ENCODE measurements around the gene ATXN7L3B. TPM values are rescaled to one million over a fixed set of nuclear protein-coding genes. Genes with fewer than 3 reads are reported as not detected.

The ATXN7L3B gene
- total RNA-seq, 1 experiment from 2014 or later = 21.1 TPM

- Mint-ChIP-seq H3K27ac (ENCODE audit: low read depth, unreplicated experiment) (no peak overlapping the region), H3K4me3 (ENCODE audit: unreplicated experiment) (no peak overlapping the region), H3K36me3 (ENCODE audit: insufficient read depth, unreplicated experiment) (no peaks in the 10 kb centered on the region), H3K9me3 (ENCODE audit: unreplicated experiment) (no peaks in the 10 kb centered on the region), H3K27me3 (ENCODE audit: insufficient read depth, unreplicated experiment) (no peaks in the 10 kb centered on the region), H3K4me1 (ENCODE audit: insufficient read depth, unreplicated experiment) (no peaks in the 10 kb centered on the region)
- no TSS peak for BruUV-seq (replicated peaks)
- POLR2A ChIA-PET = no interaction called here
- intact Hi-C loops (cut with micrococcal nuclease) = no loop called here
- TF ChIP-seq CTCF (IDR thresholded peaks at IDR 0.05; ENCODE audit: unreplicated experiment) = no peak
- CTCF ChIA-PET = interaction anchor here (0.5 to 0.8 kb wide), 2 partner anchors 12 to 93 kb away, joined by 4 read pairs; no protein-coding TSS in a partner anchor
- no peak for DNase-seq (ENCODE audit: unreplicated experiment)
Observed at GRCh38 chr12:74509886-74510285, 27.7 kb upstream of the ATXN7L3B start.

GRCh38 chr12:74514098-74514872 lies 23.4 kb upstream of the ATXN7L3B start:
- no peak for TF ChIP-seq CTCF (IDR thresholded peaks at IDR 0.05; ENCODE audit: unreplicated experiment)
- DNase-seq (ENCODE audit: unreplicated experiment) = no peak
- ChIA-PET POLR2A (interaction anchor here (0.6 kb wide), 1 partner anchor 80 kb away, joined by 4 read pairs; no protein-coding TSS in a partner anchor), CTCF (interaction anchor here (0.7 kb wide), 1 partner anchor 133 kb away, joined by 3 read pairs; no protein-coding TSS in a partner anchor)
- Mint-ChIP-seq H3K27ac (ENCODE audit: low read depth, unreplicated experiment) (no peak overlapping the region), H3K9me3 (ENCODE audit: unreplicated experiment) (no peaks in the 10 kb centered on the region), H3K27me3 (ENCODE audit: insufficient read depth, unreplicated experiment) (no peaks in the 10 kb centered on the region), H3K4me1 (ENCODE audit: insufficient read depth, unreplicated experiment) (no peaks in the 10 kb centered on the region), H3K36me3 (ENCODE audit: insufficient read depth, unreplicated experiment) (no peaks in the 10 kb centered on the region), H3K4me3 (ENCODE audit: unreplicated experiment) (no peak overlapping the region)
- no TSS peak for BruUV-seq (replicated peaks)
- intact Hi-C loops (cut with micrococcal nuclease) = no loop called here

GRCh38 chr12:74515849-74516248 lies 21.8 kb upstream of the ATXN7L3B start:
- TF ChIP-seq CTCF (IDR thresholded peaks at IDR 0.05; ENCODE audit: unreplicated experiment) = no peak
- H3K27ac Mint-ChIP-seq (ENCODE audit: low read depth, unreplicated experiment) = no peak overlapping the region
- DNase-seq (ENCODE audit: unreplicated experiment) = no peak
- H3K27me3 Mint-ChIP-seq (ENCODE audit: insufficient read depth, unreplicated experiment) = no peaks in the 10 kb centered on the region
- H3K4me1 Mint-ChIP-seq (ENCODE audit: insufficient read depth, unreplicated experiment) = no peaks in the 10 kb centered on the region
- no TSS peak for BruUV-seq (replicated peaks)
- POLR2A ChIA-PET = no interaction called here
- H3K9me3 Mint-ChIP-seq (ENCODE audit: unreplicated experiment) = no peaks in the 10 kb centered on the region
- CTCF ChIA-PET = no interaction called here
- H3K36me3 Mint-ChIP-seq (ENCODE audit: insufficient read depth, unreplicated experiment) = no peaks in the 10 kb centered on the region
- intact Hi-C loops (cut with micrococcal nuclease) = no loop called here
- no peak overlapping the region for H3K4me3 Mint-ChIP-seq (ENCODE audit: unreplicated experiment)

GRCh38 chr12:74526535-74526934 lies 11.1 kb upstream of the ATXN7L3B start:
- Mint-ChIP-seq H3K4me1 (ENCODE audit: insufficient read depth, unreplicated experiment) (no peaks in the 10 kb centered on the region), H3K27me3 (ENCODE audit: insufficient read depth, unreplicated experiment) (no peaks in the 10 kb centered on the region)

More at GRCh38 chr12:74526535-74526934, 11.1 kb upstream of the ATXN7L3B start:
- TF ChIP-seq CTCF (IDR thresholded peaks at IDR 0.05; ENCODE audit: unreplicated experiment) = no peak
- no peak for DNase-seq (ENCODE audit: unreplicated experiment)
- Mint-ChIP-seq H3K4me3 (ENCODE audit: unreplicated experiment) (no peak overlapping the region), H3K36me3 (ENCODE audit: insufficient read depth, unreplicated experiment) (no peaks in the 10 kb centered on the region), H3K9me3 (ENCODE audit: unreplicated experiment) (no peaks in the 10 kb centered on the region), H3K27ac (ENCODE audit: low read depth, unreplicated experiment) (no peak overlapping the region)
- CTCF ChIA-PET = no interaction called here
- intact Hi-C loops (cut with micrococcal nuclease) = no loop called here
- POLR2A ChIA-PET = no interaction called here
- BruUV-seq (replicated peaks) = no TSS peak

Measured in MCF 10A (cell line).